DMS153 treated with DMSO at 0.1 percent for 48 hours (cell line): ENCODE data around the gene PCLAF.
"Not testable (repeated sequence)": the region's sequence is repeated elsewhere in the genome, so short reads cannot be mapped to it uniquely, and the experiment has no call there.

Experiments used
- DNase-seq: peaks from one replicate; lab custom pipeline; 2025; ENCODE audit not compliant: unreplicated experiment; lab: John Stamatoyannopoulos, UW

Gene PCLAF

GRCh38 chr15:64326458-64326857, 54.8 kb downstream of the PCLAF start:
- not testable (repeated sequence) for DNase-seq

GRCh38 chr15:64324165-64324877, 56.9 kb downstream of the PCLAF start:
- DNase-seq: no peak

DNA sequence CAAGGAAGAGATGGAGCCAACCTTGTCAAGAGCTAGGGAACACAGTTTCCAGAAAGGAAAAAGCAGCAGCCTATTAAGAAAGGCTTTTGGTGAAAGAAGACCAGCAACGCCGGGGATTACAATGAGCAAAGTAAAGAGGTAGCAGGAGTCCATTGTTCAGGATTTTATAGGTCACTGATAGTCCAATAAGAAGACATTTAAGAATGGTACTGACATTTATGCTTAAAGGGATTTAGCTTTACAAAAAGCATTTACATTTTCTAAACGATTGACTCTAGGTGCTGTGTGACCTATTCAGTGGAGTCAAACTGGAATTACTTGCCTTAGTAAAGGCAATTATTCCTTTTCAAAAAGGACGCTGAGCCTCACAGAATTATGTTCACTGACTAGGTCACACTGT, 66.0 kb downstream of the PCLAF start:
- no peak for DNase-seq

DNA sequence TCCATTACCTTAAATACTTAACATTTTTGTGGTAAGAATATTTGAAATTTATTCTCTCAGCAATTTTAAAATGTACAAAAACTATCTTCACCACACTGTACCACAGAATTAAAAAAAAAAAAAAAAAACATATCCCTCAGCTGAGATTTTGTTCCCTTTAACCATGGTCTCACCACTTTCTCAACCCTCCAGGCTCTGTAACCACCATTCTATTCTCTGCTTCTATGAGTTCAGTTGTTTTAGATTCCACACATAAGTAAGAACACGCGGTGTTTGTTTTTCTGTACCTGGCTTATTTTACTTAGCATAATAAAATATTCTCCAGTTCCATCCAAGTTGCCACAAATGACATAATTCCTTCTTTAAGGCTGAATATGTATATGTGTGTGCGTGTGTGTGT, 66.8 kb downstream of the PCLAF start:
- DNase-seq: no peak
